NCI-H226 (cell line): Measurements from ENCODE around the gene TMEM18.
"Not testable (repeated sequence)": the region's sequence is repeated elsewhere in the genome, so short reads cannot be mapped to it uniquely, and the experiment has no call there.

Experiments used
- DNase-seq: peaks from one replicate; pipeline ENCODE4 v3.0.0-alpha.2; 2015

TMEM18 gene

GRCh38 chr2:692767-693166, 15.6 kb upstream of the TMEM18 start:
- DNase-seq, result no peak

DNA sequence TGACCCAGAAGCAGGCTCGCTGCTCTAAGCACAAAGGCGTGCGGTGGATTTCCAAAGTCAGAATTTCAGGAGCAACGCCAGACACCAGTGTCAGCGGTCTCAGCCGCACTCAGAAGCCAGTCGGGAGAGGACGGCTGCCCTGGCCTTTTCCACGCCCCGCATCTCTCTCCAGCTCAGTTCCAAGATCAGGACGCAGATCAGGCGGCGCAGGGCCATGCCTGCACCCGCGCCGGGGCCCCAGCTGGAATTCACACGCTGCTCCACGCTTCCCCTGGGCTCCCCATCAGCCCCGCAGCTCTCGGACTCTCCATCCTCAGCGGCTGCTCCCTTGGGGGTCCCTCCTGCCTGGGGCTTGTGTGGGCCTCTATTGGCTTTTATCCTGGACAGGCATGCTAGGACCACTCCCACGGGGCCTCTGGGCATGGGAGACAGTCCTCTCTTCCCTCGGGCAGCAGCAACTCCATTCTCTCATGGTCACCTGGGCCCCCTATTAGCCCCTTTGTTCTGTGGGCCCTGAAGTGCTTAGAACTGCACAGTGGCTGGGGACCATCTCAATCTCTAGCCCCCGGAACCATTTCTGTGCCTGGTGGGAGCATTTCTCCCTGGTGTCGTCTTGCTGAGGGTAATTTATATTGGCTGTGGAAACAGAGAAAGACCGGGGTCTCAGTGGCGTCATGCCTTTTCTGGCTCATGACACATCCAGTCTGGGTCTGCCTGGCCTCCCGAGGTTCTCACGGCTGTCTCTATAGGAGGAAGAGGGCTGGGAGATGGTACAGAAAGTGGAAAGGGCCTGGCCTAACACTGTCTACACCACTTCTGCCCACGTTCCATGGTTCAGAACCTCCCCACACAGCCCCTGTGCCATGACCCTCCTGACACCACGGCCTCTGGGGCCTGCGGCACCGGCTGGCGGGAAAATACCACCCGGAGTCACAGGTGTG, 14.9 kb upstream of the TMEM18 start:
- DNase-seq, result no peak

DNA sequence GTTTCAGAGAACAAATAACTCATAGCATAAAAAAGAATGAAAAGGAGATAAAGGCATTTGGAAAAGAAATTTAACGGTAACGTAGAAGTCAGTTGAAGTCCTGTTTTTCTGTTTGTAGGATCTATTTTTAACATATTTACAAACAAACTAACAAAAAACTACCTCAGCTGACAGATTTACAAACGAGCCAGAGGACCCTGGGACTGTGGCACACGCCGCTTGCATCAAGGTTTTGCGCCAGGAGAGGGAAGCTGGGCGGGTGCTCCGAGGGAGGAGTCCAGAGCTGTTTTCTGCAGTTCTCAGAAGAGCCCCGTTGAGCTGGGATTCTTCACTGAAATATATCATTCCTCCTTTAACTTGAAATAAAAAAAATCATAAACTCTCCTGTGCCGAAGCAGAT, 13.6 kb upstream of the TMEM18 start:
- no peak for DNase-seq

DNA sequence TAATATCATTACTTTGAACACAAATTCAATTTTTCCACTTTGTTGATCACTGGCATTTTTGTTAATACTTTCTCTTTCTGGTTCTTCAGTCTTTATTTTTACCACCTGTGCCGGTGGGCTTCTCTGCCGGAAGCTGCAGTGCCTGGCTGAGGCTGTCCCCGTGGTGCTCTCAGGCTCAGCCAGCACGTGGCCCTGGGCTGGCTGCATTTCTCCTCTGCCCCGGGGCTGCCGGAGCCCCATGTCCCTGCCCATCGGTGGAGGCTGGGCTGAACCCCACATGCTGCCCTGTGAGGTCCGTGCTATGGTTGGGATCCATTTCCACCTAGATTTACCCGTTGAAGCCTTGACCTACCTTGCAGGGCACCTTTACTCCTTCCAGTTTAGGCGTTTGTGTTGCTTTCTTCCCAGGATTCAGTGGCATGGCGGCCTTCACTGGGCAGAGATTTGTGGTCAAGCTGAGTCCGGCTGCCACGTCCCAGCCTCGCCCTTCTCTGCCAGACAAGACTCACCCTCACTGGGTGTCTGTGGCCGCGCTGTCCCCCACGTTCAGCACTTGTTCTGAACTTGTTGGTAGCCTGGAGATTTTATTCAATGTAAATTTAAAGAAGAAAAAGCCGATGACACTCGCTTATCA, 12.8 kb upstream of the TMEM18 start:
- no peak for DNase-seq

GRCh38 chr2:689237-689636, 12.0 kb upstream of the TMEM18 start:
- no peak for DNase-seq

DNA sequence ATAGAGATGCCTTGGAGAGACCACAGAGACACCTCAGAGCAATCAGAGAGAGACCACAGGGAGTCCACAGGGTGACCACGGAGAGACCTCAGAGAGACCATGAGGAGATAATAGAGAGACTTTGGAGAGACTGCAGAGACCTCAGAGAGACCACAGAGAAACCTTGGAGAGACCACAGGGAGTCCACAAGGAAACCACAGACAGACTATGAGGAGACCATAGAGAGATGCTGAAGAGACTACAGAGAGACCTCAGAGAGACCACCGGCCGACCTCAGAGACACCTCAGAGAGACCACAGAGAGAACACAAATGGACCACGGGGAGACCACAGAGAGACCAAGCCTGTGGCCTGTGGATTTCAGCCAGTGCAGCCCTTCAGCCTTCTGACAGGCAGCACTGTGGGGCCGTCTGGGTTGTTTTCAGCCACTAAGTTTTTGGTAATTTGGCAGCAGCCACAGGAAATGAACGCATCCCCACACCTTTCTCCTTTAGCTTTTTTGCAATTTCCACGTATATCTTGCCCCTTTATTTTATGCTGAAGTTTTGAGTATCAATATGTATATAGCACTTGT, 11.4 kb upstream of the TMEM18 start:
- DNase-seq, result no peak

- no peak for DNase-seq
Observed at GRCh38 chr2:685421-685820, 8.2 kb upstream of the TMEM18 start.

GRCh38 chr2:684913-685312, 7.7 kb upstream of the TMEM18 start:
- DNase-seq, result not testable (repeated sequence)

DNA sequence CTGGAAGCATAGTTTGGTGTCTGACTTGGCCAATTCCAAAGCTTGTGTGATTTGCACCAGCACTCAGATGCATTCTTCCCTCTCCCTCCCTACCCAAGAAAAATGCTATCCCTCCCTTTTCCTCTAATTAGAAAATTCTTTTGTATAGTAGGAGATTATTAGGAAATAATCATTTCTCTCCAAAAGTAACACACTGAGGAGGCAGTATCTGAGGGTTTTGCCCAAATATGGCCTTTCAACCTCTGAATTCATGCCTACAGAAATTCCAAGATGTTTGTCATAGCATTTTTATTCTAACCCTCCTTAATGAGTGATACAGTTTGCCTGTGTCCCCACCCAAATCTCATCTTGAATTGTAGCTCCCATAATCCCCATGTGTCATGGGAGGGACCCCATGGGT, 5.0 kb upstream of the TMEM18 start:
- DNase-seq, result no peak

- no peak for DNase-seq
Observed at GRCh38 chr2:681312-681711, 4.1 kb upstream of the TMEM18 start.

DNA sequence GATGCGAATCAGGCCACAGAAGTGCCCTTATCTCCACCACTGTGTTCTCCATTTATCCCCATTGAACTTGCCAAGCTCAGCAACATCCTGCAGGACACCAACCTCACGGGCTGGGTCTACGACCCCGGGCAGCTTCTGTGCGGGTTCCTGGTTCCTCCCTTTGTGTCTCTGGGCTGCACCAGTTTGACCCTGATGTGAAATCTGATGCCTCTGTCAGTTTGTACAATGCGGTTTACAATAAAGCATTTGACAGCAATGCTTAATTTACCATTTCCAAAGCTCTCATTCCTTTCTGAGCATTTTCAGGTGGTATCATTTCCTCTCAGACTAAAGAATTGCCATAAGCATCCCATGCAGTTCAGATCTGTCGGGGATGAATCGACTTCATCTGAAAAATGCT, 3.3 kb upstream of the TMEM18 start:
- no peak for DNase-seq

GRCh38 chr2:678964-679363, 1.8 kb upstream of the TMEM18 start:
- DNase-seq, result no peak

DNA sequence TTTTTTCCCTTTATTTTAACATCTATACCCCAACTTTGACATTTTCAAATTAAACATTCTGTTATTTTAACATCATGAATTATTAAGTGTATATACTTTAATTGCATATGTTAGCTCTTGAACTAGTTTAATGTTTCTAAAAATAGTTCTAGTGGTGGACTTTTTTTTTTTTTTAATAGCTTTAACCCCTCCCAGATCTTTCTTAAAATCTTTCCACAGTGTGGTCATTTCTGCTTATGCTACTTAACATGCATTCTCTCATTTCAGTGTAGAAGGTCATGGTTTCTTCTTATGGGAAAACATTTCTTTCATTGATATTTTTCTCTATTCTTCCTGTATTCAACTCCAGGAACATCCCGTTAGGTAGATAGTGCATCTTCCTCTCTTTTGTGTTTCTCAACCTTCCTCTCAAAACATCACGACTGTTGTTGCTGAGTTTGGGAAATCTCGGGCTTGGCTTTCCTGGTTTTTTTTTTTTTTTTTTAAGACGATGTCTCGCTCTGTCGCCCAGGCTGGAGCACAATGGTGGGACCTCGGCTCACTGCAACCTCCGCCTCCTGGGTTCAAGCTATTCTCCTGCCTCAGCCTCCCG, 849 bp upstream of the TMEM18 start:
- DNase-seq, result no peak

DNA sequence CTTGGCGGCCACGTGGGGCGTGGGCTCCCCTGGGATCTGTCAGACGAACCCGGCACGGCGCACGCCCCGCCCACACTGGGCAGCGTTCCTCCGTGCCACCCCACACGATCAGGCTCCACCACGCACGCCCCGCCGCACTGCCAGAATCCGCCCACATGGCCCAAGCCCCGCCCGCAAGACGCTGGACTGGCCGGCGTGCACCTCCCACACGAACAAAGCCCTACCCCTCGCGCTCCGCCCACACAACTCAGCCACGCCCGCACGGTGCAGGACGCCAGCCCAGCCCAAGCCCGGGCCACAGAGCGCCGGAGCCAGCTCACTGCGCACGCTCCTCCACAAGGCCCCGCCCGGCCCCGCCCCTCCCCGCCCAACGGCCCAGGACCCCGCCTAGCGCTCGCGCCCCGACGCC, 555 bp downstream of the TMEM18 start:
- peak; percentile 90 for DNase-seq

GRCh38 chr2:675982-676646, 1.1 kb downstream of the TMEM18 start:
- DNase-seq, result peak; percentile 52

DNA sequence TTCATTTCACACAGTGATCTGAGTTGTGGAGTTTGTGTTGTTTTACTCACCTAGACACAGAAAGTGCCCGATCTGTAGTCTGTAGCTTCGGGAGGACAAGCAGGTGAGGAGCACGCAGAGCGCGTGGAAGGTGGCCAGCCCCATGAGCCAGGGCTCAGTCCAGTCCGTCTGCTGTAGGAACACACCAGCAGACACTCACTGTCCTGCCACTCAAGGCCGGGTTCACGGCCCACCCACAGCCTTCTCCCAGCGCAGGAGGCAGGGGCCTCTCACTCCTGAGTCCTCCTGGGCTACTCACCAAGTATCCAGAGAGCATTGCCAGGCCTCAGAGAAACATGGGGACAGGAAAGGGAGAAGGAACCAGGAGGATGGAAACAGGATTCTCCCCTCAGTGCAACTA, 1.7 kb downstream of the TMEM18 start:
- DNase-seq, result no peak

GRCh38 chr2:675051-675450, 2.2 kb downstream of the TMEM18 start:
- no peak for DNase-seq

DNA sequence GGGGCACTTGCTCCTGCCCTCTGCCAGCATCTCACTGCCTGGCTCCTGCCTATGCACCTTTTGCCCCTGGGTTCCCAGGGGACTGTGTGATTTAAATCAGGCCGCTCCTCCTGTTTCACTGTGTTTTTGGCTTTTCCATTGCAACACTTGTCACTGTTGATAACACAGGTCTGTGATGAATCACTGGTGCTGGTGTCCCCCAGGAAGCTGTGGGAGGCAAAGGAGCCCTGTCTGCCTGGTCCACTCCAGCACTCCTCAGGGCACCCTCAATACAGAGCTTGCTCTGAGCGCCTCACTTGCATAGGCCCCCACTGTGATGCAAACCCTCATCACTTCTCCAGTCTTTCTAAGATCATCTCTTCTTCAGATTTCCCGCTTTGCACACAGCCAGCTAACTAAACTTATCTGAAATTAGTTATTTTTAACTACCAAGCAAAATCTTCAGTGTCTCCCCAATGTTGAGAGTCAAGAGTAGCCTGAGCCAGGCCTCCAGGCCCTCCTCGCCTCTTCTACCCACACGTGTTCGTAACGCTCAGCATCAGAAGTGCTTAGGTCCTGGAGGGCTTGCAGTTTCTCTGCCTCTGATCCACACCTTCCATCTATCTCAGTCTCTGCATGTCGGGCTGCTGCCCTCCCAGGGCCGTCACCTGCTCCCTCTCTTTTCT, 2.8 kb downstream of the TMEM18 start:
- no peak for DNase-seq

GRCh38 chr2:673615-674320, 3.4 kb downstream of the TMEM18 start:
- peak; percentile 56 for DNase-seq

- no peak for DNase-seq
Observed at GRCh38 chr2:673016-673415, 4.2 kb downstream of the TMEM18 start.

GRCh38 chr2:672606-672905, 4.7 kb downstream of the TMEM18 start:
- no peak for DNase-seq
